Measurements from ENCODE around the gene AIFM3. TPM values are rescaled to one million over a fixed set of nuclear protein-coding genes. Genes with fewer than 3 reads are reported as not detected.
A peak's percentile ranks its signal among the peaks of the same experiment; 100 is the strongest.

AIFM3 gene
- total and polyA plus RNA-seq, 2 of the 13 experiments (the other 11 are each of a cell fraction or from before 2014, with no cell fraction given), result 9.0 to 15.3 TPM

DNA sequence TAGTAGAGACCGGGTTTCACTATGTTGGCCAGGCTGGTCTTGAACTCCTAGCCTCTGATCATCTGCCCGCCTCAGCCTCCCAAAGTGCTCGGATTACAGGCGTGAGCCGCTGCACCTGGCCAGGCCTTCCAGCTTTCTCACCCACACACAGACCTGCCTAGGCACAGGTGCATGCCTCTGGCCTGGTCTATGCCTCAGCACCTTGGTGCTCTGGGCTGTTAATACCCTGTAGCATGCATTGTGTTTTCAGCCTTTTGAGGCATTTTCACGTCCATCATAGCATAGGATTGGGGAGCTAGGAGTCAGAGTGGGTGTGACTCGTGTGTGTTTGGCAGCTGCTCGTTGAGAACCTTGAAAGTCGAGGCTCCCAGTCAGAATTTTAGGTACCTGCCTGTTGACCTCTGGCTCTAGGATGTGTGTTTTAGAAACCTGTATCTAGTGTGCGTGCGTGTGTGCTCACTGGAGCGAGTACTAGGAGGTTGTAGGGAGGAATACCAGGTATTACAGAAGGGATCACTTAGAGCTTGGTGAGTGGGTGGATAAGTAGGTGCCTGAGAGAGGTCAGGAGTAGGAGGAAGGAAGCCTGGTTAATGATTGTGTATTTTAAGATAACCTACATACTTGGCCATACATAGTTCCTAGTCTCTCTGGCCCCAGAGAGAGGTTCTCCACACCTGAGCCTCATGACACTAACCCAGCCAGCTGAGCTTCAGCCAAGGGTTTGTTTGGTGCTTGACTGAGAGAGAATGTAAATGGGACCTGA, 29.8 kb upstream of the AIFM3 start:
- no peaks in the 10 kb centered on the region for H3K9me3 ChIP-seq (ENCODE audit: low read length)
- no TSS peak for BruUV-seq (replicated peaks)
- 0 out of 2 replicates have a peak overlapping the region, but pooled peaks have one; percentile 21 for H3K9ac ChIP-seq (ENCODE audit: insufficient read depth, low read depth, low read length)
- H2AFZ ChIP-seq (ENCODE audit: low read length), result no peak overlapping the region
- ATAC-seq, result peak; percentile 70
- intact Hi-C loops (cut with micrococcal nuclease; ENCODE audit: unreplicated experiment), result no loop called here
- POLR2A ChIA-PET, result interaction anchor here (0.7 to 1.0 kb wide), 5 partner anchors 8 to 45 kb away, joined by 3 read pairs; partner anchors contain the start of genes CRKL and LZTR1
- DNase-seq (ENCODE audit: low spot score), result no peak
- no peak overlapping the region for H3K27ac ChIP-seq (ENCODE audit: extremely low read length, insufficient read depth, low read length)
- no peak for FAIRE-seq
- CTCF ChIA-PET (ENCODE audit: low intra/inter-chr PET ratio, low total read pairs), result no interaction called here
- peak overlapping the region; percentile 61 for H3K4me2 ChIP-seq (ENCODE audit: low read depth, low read length)
- peaks cover 95% of the 10 kb centered on the region for H4K20me1 ChIP-seq (ENCODE audit: insufficient read depth, low read length)
- peaks cover 84% of the 10 kb centered on the region for H3K4me1 ChIP-seq (ENCODE audit: insufficient read depth, low read length)
- peaks cover 93% of the 10 kb centered on the region for H3K79me2 ChIP-seq (ENCODE audit: insufficient read depth, low read length)
- 63% methylated on average over 12 of the region's 12 CpGs for WGBS (ENCODE audit: low lambda C conversion rate)
- no peaks in the 10 kb centered on the region for H3K27me3 ChIP-seq (ENCODE audit: control insufficient read depth in 1 of 2, insufficient read depth in 2 of 2, low read length in 2 of 2)
- in situ Hi-C loops (cut with HindIII; ENCODE audit: extremely low pct_ligation_motif_present, low pct_unique_long_range_greater_than_20kb), result no loop called here
- peaks cover 24 to 77% of the 10 kb centered on the region in 2 experiments for H3K36me3 ChIP-seq (replicated peaks in 1 of 2; ENCODE audit: control insufficient read depth in 1 of 2, insufficient read depth in 2 of 2, low read length in 2 of 2)
- peak overlapping the region in 1 of 3 experiments; percentile 1; a peak in 2 of 6 replicates for H3K4me3 ChIP-seq (replicated peaks in 1 of 3; ENCODE audit: insufficient read depth in 1 of 3, low read depth in 2 of 3, low read length in 3 of 3)
- TF ChIP-seq ZFY (CRISPR knock-in tag; IDR thresholded peaks at IDR 0.05), result no peak
- TF ChIP-seq, protein P1, sequence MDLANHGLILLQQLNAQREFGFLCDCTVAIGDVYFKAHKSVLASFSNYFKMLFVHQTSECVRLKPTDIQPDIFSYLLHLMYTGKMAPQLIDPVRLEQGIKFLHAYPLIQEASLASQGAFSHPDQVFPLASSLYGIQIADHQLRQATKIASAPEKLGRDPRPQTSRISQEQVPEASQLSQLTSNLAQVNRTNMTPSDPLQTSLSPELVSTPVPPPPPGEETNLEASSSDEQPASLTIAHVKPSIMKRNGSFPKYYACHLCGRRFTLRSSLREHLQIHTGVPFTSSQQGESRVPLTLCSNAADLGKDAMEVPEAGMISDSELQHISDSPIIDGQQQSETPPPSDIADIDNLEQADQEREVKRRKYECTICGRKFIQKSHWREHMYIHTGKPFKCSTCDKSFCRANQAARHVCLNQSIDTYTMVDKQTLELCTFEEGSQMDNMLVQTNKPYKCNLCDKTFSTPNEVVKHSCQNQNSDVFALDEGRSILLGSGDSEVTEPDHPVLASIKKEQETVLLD (CRISPR knock-in tag; IDR thresholded peaks at IDR 0.05; ENCODE audit: low read depth), result no peak
- no peak for TF ChIP-seq RFX5 (IDR thresholded peaks at IDR 0.05; ENCODE audit: low read depth, low read length)
- no peak for TF ChIP-seq KAT2B (IDR thresholded peaks at IDR 0.05; ENCODE audit: borderline replicate concordance, low read depth, low read length)
- TF ChIP-seq ZBTB42 (CRISPR knock-in tag; IDR thresholded peaks at IDR 0.05), result no peak
- TF ChIP-seq FOXC1 (CRISPR knock-in tag; IDR thresholded peaks at IDR 0.05; ENCODE audit: borderline replicate concordance), result 0 out of 2 replicates have a peak, but pooled peaks have one; percentile 22
- TF ChIP-seq, protein P2, sequence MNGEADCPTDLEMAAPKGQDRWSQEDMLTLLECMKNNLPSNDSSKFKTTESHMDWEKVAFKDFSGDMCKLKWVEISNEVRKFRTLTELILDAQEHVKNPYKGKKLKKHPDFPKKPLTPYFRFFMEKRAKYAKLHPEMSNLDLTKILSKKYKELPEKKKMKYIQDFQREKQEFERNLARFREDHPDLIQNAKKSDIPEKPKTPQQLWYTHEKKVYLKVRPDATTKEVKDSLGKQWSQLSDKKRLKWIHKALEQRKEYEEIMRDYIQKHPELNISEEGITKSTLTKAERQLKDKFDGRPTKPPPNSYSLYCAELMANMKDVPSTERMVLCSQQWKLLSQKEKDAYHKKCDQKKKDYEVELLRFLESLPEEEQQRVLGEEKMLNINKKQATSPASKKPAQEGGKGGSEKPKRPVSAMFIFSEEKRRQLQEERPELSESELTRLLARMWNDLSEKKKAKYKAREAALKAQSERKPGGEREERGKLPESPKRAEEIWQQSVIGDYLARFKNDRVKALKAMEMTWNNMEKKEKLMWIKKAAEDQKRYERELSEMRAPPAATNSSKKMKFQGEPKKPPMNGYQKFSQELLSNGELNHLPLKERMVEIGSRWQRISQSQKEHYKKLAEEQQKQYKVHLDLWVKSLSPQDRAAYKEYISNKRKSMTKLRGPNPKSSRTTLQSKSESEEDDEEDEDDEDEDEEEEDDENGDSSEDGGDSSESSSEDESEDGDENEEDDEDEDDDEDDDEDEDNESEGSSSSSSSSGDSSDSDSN (CRISPR knock-in tag; IDR thresholded peaks at IDR 0.05), result peak; percentile 27; the same call in 1 of the 2 replicates
- TF ChIP-seq ZNF3 (CRISPR knock-in tag; IDR thresholded peaks at IDR 0.05), result no peak
- TF ChIP-seq, protein P3, sequence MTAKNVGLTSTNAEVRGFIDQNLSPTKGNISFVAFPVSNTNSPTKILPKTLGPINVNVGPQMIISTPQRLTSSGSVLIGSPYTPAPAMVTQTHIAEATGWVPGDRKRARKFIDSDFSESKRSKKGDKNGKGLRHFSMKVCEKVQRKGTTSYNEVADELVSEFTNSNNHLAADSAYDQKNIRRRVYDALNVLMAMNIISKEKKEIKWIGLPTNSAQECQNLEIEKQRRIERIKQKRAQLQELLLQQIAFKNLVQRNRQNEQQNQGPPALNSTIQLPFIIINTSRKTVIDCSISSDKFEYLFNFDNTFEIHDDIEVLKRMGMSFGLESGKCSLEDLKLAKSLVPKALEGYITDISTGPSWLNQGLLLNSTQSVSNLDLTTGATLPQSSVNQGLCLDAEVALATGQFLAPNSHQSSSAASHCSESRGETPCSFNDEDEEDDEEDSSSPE (CRISPR knock-in tag; IDR thresholded peaks at IDR 0.05), result no peak
- TF ChIP-seq MIER3 (CRISPR knock-in tag; IDR thresholded peaks at IDR 0.05; ENCODE audit: borderline replicate concordance), result no peak
- TF ChIP-seq ZNF674 (CRISPR knock-in tag; IDR thresholded peaks at IDR 0.05; ENCODE audit: low read depth), result no peak
- no peak for TF ChIP-seq ZFYVE20 (CRISPR knock-in tag; IDR thresholded peaks at IDR 0.05; ENCODE audit: borderline replicate concordance, low read depth)
- TF ChIP-seq ZZZ3 (CRISPR knock-in tag; IDR thresholded peaks at IDR 0.05; ENCODE audit: borderline replicate concordance), result no peak
- TF ChIP-seq, protein P4, sequence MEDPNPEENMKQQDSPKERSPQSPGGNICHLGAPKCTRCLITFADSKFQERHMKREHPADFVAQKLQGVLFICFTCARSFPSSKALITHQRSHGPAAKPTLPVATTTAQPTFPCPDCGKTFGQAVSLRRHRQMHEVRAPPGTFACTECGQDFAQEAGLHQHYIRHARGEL (CRISPR knock-in tag; IDR thresholded peaks at IDR 0.05), result no peak
- TF ChIP-seq, protein P5, sequence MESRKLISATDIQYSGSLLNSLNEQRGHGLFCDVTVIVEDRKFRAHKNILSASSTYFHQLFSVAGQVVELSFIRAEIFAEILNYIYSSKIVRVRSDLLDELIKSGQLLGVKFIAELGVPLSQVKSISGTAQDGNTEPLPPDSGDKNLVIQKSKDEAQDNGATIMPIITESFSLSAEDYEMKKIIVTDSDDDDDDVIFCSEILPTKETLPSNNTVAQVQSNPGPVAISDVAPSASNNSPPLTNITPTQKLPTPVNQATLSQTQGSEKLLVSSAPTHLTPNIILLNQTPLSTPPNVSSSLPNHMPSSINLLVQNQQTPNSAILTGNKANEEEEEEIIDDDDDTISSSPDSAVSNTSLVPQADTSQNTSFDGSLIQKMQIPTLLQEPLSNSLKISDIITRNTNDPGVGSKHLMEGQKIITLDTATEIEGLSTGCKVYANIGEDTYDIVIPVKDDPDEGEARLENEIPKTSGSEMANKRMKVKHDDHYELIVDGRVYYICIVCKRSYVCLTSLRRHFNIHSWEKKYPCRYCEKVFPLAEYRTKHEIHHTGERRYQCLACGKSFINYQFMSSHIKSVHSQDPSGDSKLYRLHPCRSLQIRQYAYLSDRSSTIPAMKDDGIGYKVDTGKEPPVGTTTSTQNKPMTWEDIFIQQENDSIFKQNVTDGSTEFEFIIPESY (CRISPR knock-in tag; IDR thresholded peaks at IDR 0.05), result peak; percentile 23; the same call in 1 of the 2 replicates
- TF ChIP-seq HCFC1 (IDR thresholded peaks at IDR 0.05; ENCODE audit: low read depth, low read length), result no peak
- TF ChIP-seq ZC3H13 (CRISPR knock-in tag; IDR thresholded peaks at IDR 0.05), result peak; percentile 70; the same call in 1 of the 2 replicates
